ENCODE results near the gene AGBL4.

AGBL4 gene

GRCh38 chr1:48775831-48776392, 1247.8 kb downstream of the AGBL4 start:
- FAIRE-seq (no peak), DNase-seq (ENCODE audit: insufficient read length, low spot score) (no peak)
- TF ChIP-seq POLR2A (IDR thresholded peaks at IDR 0.05; ENCODE audit: low read depth, low read length) = no peak
- no peak for TF ChIP-seq PAX5 (IDR thresholded peaks at IDR 0.05; ENCODE audit: insufficient read depth, low read length, severe bottlenecking)
- no peak for TF ChIP-seq POU2F2 (IDR thresholded peaks at IDR 0.05; ENCODE audit: low read depth, low read length)
- no peak for TF ChIP-seq SPI1 (IDR thresholded peaks at IDR 0.05; ENCODE audit: low read depth, low read length)
- TF ChIP-seq POLR2AphosphoS5 (IDR thresholded peaks at IDR 0.05; ENCODE audit: low read depth, low read length) = no peak
- no peak for TF ChIP-seq TAF1 (IDR thresholded peaks at IDR 0.05; ENCODE audit: low read depth, low read length)

DNA sequence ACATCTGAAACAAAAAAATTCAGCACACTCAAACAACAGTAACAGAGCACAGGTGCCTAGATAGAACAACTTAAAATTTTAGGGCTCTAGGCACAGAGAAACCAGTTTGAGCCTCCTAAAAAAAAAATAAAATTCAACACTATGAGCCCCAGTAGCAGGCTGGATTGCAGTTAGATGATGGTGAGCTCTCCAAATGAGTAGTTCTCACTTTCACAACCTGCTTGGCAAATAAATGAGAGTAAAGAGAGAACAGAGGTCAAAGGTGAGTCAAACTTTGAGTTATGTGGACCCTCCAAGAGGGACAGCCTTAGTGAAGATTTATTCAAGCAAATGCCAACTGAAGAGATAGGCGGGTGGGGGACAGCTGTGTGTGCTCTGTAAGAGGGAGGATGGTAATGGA, 1250.6 kb downstream of the AGBL4 start:
- no peak for FAIRE-seq
- TF ChIP-seq POU2F2 (IDR thresholded peaks at IDR 0.05; ENCODE audit: low read depth, low read length) = no peak
- no peak for TF ChIP-seq POLR2A (IDR thresholded peaks at IDR 0.05; ENCODE audit: low read depth, low read length)
- TF ChIP-seq POLR2AphosphoS5 (IDR thresholded peaks at IDR 0.05; ENCODE audit: low read depth, low read length) = no peak
- no peak for TF ChIP-seq TAF1 (IDR thresholded peaks at IDR 0.05; ENCODE audit: low read depth, low read length)
- TF ChIP-seq SPI1 (IDR thresholded peaks at IDR 0.05; ENCODE audit: low read depth, low read length) = no peak
- TF ChIP-seq PAX5 (IDR thresholded peaks at IDR 0.05; ENCODE audit: insufficient read depth, low read length, severe bottlenecking) = no peak
- DNase-seq (ENCODE audit: insufficient read length, low spot score) = no peak

GRCh38 chr1:48772211-48772610, 1251.5 kb downstream of the AGBL4 start:
- TF ChIP-seq POLR2AphosphoS5 (IDR thresholded peaks at IDR 0.05; ENCODE audit: low read depth, low read length) (no peak), SPI1 (IDR thresholded peaks at IDR 0.05; ENCODE audit: low read depth, low read length) (no peak), TAF1 (IDR thresholded peaks at IDR 0.05; ENCODE audit: low read depth, low read length) (no peak), POU2F2 (IDR thresholded peaks at IDR 0.05; ENCODE audit: low read depth, low read length) (no peak), PAX5 (IDR thresholded peaks at IDR 0.05; ENCODE audit: insufficient read depth, low read length, severe bottlenecking) (no peak), POLR2A (IDR thresholded peaks at IDR 0.05; ENCODE audit: low read depth, low read length) (no peak)
- DNase-seq (ENCODE audit: insufficient read length, low spot score) = no peak
- FAIRE-seq = no peak

- no peak for DNase-seq (ENCODE audit: insufficient read length, low spot score)
- TF ChIP-seq POLR2AphosphoS5 (IDR thresholded peaks at IDR 0.05; ENCODE audit: low read depth, low read length) (no peak), PAX5 (IDR thresholded peaks at IDR 0.05; ENCODE audit: insufficient read depth, low read length, severe bottlenecking) (no peak), SPI1 (IDR thresholded peaks at IDR 0.05; ENCODE audit: low read depth, low read length) (no peak), TAF1 (IDR thresholded peaks at IDR 0.05; ENCODE audit: low read depth, low read length) (no peak), POU2F2 (IDR thresholded peaks at IDR 0.05; ENCODE audit: low read depth, low read length) (no peak)
- FAIRE-seq = no peak
Measured at GRCh38 chr1:48771561-48771960, 1252.2 kb downstream of the AGBL4 start.

DNA sequence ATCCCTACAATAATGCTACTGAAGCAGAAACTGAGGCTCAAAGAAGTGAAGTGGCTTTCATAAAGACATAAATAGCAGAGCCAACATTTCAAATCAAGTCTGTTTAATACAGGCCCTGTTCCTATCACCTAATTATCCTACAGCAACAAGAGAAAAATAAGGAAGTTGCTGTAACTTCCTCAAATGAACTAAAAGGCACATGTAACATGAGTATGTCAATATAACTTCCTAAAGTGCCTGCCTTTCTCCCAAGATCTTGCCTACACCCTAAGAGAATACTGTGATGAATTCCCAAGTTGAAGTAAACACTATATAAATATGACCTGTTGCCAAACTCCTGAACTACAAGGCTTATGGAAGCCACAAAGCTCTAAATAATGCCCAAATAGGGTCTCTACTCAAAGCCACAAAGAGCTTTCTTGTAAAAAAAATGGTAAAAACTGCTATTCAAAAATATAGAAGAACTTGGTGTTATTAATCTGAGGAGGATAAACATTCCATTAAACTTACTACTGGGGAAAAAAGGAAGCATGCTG, 1255.7 kb downstream of the AGBL4 start:
- no peak for FAIRE-seq
- no peak for TF ChIP-seq POLR2A (IDR thresholded peaks at IDR 0.05; ENCODE audit: low read depth, low read length)
- no peak for TF ChIP-seq TAF1 (IDR thresholded peaks at IDR 0.05; ENCODE audit: low read depth, low read length)
- no peak for TF ChIP-seq PAX5 (IDR thresholded peaks at IDR 0.05; ENCODE audit: insufficient read depth, low read length, severe bottlenecking)
- TF ChIP-seq SPI1 (IDR thresholded peaks at IDR 0.05; ENCODE audit: low read depth, low read length) = no peak
- TF ChIP-seq POU2F2 (IDR thresholded peaks at IDR 0.05; ENCODE audit: low read depth, low read length) = no peak
- TF ChIP-seq POLR2AphosphoS5 (IDR thresholded peaks at IDR 0.05; ENCODE audit: low read depth, low read length) = no peak
- no peak for DNase-seq (ENCODE audit: insufficient read length, low spot score)

- TF ChIP-seq SPI1 (IDR thresholded peaks at IDR 0.05; ENCODE audit: low read depth, low read length) (no peak), POU2F2 (IDR thresholded peaks at IDR 0.05; ENCODE audit: low read depth, low read length) (no peak), TAF1 (IDR thresholded peaks at IDR 0.05; ENCODE audit: low read depth, low read length) (no peak), POLR2AphosphoS5 (IDR thresholded peaks at IDR 0.05; ENCODE audit: low read depth, low read length) (no peak), POLR2A (IDR thresholded peaks at IDR 0.05; ENCODE audit: low read depth, low read length) (no peak), PAX5 (IDR thresholded peaks at IDR 0.05; ENCODE audit: insufficient read depth, low read length, severe bottlenecking) (no peak)
- FAIRE-seq = no peak
- no peak for DNase-seq (ENCODE audit: insufficient read length, low spot score)
Measured at GRCh38 chr1:48765335-48765734, 1258.4 kb downstream of the AGBL4 start.

- FAIRE-seq (no peak), DNase-seq (ENCODE audit: insufficient read length, low spot score) (no peak)
- TF ChIP-seq SPI1 (IDR thresholded peaks at IDR 0.05; ENCODE audit: low read depth, low read length) (no peak), PAX5 (IDR thresholded peaks at IDR 0.05; ENCODE audit: insufficient read depth, low read length, severe bottlenecking) (no peak), TAF1 (IDR thresholded peaks at IDR 0.05; ENCODE audit: low read depth, low read length) (no peak), POU2F2 (IDR thresholded peaks at IDR 0.05; ENCODE audit: low read depth, low read length) (no peak), POLR2AphosphoS5 (IDR thresholded peaks at IDR 0.05; ENCODE audit: low read depth, low read length) (no peak), POLR2A (IDR thresholded peaks at IDR 0.05; ENCODE audit: low read depth, low read length) (no peak)
Measured at GRCh38 chr1:48761986-48762385, 1261.8 kb downstream of the AGBL4 start.

DNA sequence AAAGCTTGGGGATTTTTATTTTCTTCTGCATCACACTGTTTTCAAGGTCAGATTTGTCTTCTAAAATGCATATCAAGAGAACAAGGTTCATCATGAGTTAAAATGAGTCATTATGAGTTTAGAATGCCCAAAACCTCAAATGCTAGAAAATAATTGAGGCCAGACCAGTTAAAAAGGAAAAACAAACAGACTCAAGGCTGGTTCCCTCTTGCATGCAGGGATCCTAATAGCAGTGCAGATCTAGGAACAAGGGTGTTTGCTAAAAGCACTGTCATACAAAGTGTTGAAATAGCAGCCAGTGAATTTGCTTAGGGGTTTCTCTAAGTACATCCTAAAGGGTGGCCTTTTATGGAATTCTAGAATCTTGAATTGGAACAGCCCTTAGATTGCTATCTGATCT, 1262.3 kb downstream of the AGBL4 start:
- TF ChIP-seq TAF1 (IDR thresholded peaks at IDR 0.05; ENCODE audit: low read depth, low read length) (no peak), POLR2AphosphoS5 (IDR thresholded peaks at IDR 0.05; ENCODE audit: low read depth, low read length) (no peak), PAX5 (IDR thresholded peaks at IDR 0.05; ENCODE audit: insufficient read depth, low read length, severe bottlenecking) (no peak), SPI1 (IDR thresholded peaks at IDR 0.05; ENCODE audit: low read depth, low read length) (no peak), POLR2A (IDR thresholded peaks at IDR 0.05; ENCODE audit: low read depth, low read length) (no peak), POU2F2 (IDR thresholded peaks at IDR 0.05; ENCODE audit: low read depth, low read length) (no peak)
- FAIRE-seq = no peak
- DNase-seq (ENCODE audit: insufficient read length, low spot score) = no peak

DNA sequence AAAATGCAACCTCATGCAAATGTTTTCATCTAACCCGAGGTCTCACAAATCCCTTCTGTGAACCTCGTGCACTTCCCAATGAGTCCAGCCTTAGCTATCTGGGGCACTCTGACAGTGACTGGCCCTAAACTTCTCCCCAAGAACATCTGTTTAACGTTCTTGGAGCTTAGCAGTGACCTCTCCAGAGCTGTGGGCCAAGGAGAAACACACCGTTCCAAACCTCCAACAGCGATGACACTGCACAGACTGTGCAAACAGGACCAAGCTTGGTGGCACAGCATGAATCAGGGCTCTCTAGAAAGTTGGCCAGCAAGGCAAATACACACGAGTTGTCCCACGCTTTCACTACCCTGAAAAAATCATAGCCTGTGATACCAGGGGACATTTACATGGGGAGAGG, 1262.9 kb downstream of the AGBL4 start:
- no peak for TF ChIP-seq POLR2AphosphoS5 (IDR thresholded peaks at IDR 0.05; ENCODE audit: low read depth, low read length)
- DNase-seq (ENCODE audit: insufficient read length, low spot score) (no peak), FAIRE-seq (no peak)

- DNase-seq (ENCODE audit: insufficient read length, low spot score) (no peak), FAIRE-seq (no peak)
- no peak for TF ChIP-seq POU2F2 (IDR thresholded peaks at IDR 0.05; ENCODE audit: low read depth, low read length)
- TF ChIP-seq TAF1 (IDR thresholded peaks at IDR 0.05; ENCODE audit: low read depth, low read length) = no peak
- TF ChIP-seq POLR2A (IDR thresholded peaks at IDR 0.05; ENCODE audit: low read depth, low read length) = no peak
- no peak for TF ChIP-seq POLR2AphosphoS5 (IDR thresholded peaks at IDR 0.05; ENCODE audit: low read depth, low read length)
- TF ChIP-seq PAX5 (IDR thresholded peaks at IDR 0.05; ENCODE audit: insufficient read depth, low read length, severe bottlenecking) = no peak
- TF ChIP-seq SPI1 (IDR thresholded peaks at IDR 0.05; ENCODE audit: low read depth, low read length) = no peak
Measured at GRCh38 chr1:48758976-48759375, 1264.8 kb downstream of the AGBL4 start.
